GM21515 (cell line): ENCODE results near the gene ANKS1A.
"Not testable (repeated sequence)": the region's sequence is repeated elsewhere in the genome, so short reads cannot be mapped to it uniquely, and the experiment has no call there.

Source experiments
- ATAC-seq: cut with Tn5 transposase; IDR thresholded peaks from one replicate; pipeline ENCODE4 v1.9.1; 2021; ENCODE audit not compliant: unreplicated experiment

ANKS1A gene, protein sequence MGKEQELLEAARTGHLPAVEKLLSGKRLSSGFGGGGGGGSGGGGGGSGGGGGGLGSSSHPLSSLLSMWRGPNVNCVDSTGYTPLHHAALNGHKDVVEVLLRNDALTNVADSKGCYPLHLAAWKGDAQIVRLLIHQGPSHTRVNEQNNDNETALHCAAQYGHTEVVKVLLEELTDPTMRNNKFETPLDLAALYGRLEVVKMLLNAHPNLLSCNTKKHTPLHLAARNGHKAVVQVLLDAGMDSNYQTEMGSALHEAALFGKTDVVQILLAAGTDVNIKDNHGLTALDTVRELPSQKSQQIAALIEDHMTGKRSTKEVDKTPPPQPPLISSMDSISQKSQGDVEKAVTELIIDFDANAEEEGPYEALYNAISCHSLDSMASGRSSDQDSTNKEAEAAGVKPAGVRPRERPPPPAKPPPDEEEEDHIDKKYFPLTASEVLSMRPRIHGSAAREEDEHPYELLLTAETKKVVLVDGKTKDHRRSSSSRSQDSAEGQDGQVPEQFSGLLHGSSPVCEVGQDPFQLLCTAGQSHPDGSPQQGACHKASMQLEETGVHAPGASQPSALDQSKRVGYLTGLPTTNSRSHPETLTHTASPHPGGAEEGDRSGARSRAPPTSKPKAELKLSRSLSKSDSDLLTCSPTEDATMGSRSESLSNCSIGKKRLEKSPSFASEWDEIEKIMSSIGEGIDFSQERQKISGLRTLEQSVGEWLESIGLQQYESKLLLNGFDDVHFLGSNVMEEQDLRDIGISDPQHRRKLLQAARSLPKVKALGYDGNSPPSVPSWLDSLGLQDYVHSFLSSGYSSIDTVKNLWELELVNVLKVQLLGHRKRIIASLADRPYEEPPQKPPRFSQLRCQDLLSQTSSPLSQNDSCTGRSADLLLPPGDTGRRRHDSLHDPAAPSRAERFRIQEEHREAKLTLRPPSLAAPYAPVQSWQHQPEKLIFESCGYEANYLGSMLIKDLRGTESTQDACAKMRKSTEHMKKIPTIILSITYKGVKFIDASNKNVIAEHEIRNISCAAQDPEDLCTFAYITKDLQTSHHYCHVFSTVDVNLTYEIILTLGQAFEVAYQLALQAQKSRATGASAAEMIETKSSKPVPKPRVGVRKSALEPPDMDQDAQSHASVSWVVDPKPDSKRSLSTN

GRCh38 chr6:34888874-34889555 lies at the start of gene ANKS1A:
Gene ANKS1A (plus strand): TSS chr6:34889255. CDS start chr6:34889403, 148 bp downstream.
- ATAC-seq: no peak

GRCh38 chr6:34839666-34840352 lies 49.2 kb upstream of the ANKS1A start:
- no peak for ATAC-seq

DNA sequence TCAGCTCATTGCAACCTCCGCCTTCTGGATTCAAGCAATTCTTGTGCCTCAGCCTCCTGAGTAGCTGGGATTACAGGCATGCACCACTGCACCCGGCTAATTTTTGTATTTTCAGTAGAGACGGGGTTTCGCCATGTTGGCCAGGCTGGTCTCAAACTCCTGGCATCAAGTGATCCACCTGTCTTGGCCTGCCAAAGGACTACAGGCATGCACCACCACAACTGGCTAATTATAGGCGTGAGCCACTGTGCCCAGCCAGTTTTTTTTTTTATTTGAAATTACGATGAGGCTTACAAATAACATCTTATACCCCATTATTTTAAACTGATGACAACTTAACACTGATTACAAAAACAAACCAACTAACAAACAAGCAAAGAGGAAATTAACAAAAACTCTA lies 40.0 kb upstream of the ANKS1A start:
- ATAC-seq: not testable (repeated sequence)

GRCh38 chr6:34851361-34851760 lies 37.7 kb upstream of the ANKS1A start:
- no peak for ATAC-seq

GRCh38 chr6:34852406-34853085 lies 36.5 kb upstream of the ANKS1A start:
- ATAC-seq: no peak

GRCh38 chr6:34855463-34855862 lies 33.6 kb upstream of the ANKS1A start:
- no peak for ATAC-seq

- no peak for ATAC-seq
Measured at GRCh38 chr6:34858681-34859080, 30.4 kb upstream of the ANKS1A start.

DNA sequence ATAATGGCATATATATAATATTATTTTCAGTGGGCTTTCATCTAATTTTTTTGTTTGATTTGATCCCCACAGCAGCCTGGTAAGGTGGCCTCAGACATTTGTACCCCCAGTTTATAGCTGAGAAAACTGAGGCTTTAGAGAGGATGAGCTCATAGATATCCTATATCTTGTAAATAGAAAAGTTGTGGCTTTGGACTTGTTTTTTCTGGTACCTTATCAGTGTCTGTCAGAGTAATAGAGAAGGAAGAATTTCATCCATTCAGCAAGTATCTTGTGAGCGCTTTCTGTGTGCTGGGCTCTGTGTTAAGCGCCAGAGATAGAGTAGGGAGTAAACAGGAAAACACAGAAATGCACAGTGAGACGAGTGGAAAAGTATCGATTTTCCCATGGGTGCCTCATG lies 29.1 kb upstream of the ANKS1A start:
- no peak for ATAC-seq

- no peak for ATAC-seq
Measured at GRCh38 chr6:34860776-34861175, 28.3 kb upstream of the ANKS1A start.

DNA sequence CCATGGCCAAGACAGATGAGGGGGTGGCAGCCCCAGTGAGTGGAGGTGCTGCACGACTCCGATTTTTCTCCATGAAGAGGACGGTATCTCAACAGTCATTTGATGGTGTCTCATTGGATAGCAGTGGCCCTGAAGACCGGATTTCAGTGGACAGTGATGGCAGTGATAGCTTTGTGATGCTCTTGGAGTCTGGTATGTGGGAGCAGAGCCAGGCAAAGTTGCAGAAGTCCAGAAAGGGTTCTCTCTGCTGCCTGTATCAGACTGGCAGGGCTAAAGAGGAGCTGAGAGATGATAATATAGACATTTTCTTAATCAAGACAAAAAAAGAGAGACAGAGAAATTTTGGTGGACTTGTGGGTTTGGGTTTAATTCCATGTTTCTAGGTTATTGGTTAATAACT lies 25.0 kb upstream of the ANKS1A start:
- no peak for ATAC-seq

DNA sequence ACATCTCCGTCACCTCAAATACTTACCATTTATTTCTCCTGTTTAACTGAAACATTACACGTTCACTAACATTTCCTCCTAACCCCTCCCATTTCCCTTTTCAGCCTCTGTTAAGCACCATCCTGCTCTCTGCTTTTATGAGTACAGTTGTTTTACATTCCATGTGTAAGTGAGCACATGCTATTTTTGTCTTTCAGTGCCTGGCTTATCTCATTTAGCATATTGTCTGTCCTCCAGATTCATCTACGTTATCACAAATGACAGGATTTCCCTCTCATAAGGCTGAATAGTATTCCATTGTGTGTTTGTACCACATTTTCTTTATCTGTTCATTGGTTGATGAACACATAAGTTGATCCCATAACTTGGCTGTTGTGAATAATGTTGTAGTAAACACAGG lies 23.9 kb upstream of the ANKS1A start:
- ATAC-seq: no peak

GRCh38 chr6:34866509-34866908 lies 22.5 kb upstream of the ANKS1A start:
- ATAC-seq: no peak

- no peak for ATAC-seq
Measured at GRCh38 chr6:34867484-34867883, 21.6 kb upstream of the ANKS1A start.

DNA sequence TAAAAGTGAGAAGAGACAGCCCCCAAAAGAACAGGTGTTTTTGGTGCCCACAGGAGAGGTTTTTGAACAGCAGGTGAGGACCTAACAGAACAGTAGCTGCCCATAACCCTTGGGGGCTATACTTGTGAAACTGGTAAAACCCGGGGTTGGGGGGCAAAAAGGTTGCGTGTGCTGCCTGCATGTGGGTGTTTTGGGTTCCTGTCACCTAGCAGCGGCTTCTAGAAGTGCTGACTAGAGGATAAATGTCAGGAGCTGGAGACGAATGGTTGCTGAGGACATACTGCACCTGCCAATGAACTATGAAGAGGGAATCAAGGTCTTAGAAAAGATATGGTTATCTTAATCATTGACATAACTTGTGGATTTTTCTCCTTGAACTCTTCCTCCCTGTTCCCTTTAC lies 17.2 kb upstream of the ANKS1A start:
- no peak for ATAC-seq

- no peak for ATAC-seq
Measured at GRCh38 chr6:34872332-34872731, 16.7 kb upstream of the ANKS1A start.

GRCh38 chr6:34875292-34876213 lies 13.5 kb upstream of the ANKS1A start:
- no peak for ATAC-seq

DNA sequence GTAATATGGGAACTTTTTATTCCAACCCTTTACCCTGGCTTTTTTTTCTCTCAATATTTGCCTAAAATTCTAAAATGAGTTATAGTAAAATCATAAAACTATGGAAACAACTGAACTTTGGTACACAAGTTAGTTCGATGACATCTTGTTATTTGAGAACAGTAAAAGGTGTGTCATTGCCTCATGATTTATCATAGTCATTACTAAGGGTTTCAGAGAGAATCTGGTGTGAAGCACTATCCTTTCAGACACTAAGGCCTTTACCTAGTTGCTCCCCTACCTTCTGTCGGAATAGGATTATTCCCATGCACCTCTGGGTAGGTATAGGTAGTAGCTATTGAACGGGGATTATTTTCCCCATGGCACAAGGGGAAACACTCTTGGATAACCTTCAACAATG lies 12.6 kb upstream of the ANKS1A start:
- no peak for ATAC-seq

- ATAC-seq: no peak
Measured at GRCh38 chr6:34877259-34877658, 11.8 kb upstream of the ANKS1A start.
